SK-N-SH (cell line): ENCODE results near the gene NUP58. TPM values are rescaled to one million over a fixed set of nuclear protein-coding genes. Genes with fewer than 3 reads are reported as not detected.

Experiments used
- CTCF ChIA-PET: fragments of 300-600, 350-600 bp; formaldehyde crosslinking; extraction: SDS; loops from one replicate; lab custom pipeline; 2021; lab: Yijun Ruan, JAX
- POLR2A ChIA-PET: fragments of 350-600 bp; sonication (Branson Sonifier 250); formaldehyde crosslinking; extraction: SDS; loops from one replicate; lab custom pipeline; 2020; ENCODE audit warnings: antibody characterized with exemption, inconsistent platforms; lab: Yijun Ruan, JAX
- DNase-seq: peaks from one replicate; pipeline ENCODE4 v3.0.0; 2012
- H2AFZ ChIP-seq: fragments of 200-600 bp; sonication (generic); 2 replicates; pipeline ENCODE4 v1.8.1; 2016; ENCODE audit warnings: antibody characterized with exemption, mild to moderate bottlenecking, low read depth
- H3F3A ChIP-seq: fragments of 200-600 bp; sonication (generic); replicated peaks from 2 replicates; pipeline ENCODE3; 2016; ENCODE audit warnings: antibody characterized with exemption, mild to moderate bottlenecking; ENCODE audit not compliant: insufficient read depth
- H3K27ac ChIP-seq, 2 experiments: fragments of 200-500 bp in 1 of 2; fragments of 200-600 bp in 1 of 2; sonication (Bioruptor generic) in 1 of 2; sonication (generic), shearing (Covaris generic) in 1 of 2; 2 replicates each; pipeline versions ENCODE4 v1.5.1 to v1.6.1; 2014 to 2016; ENCODE audit warnings: low read depth in 2 of 2, inconsistent platforms in 1 of 2, low read length in 1 of 2, mild to moderate bottlenecking in 1 of 2, mixed read lengths in 1 of 2
- H3K27me3 ChIP-seq: fragments of 200-600 bp; sonication (generic), shearing (Covaris generic); 2 replicates; pipeline ENCODE4 v1.6.1; 2016; ENCODE audit warnings: mixed run types; ENCODE audit not compliant: insufficient read depth
- H3K36me3 ChIP-seq, 2 experiments: fragments of 200-500 bp in 1 of 2; fragments of 200-600 bp in 1 of 2; sonication (Bioruptor generic) in 1 of 2; sonication (generic) in 1 of 2; replicated peaks in 1 of 2; 2 replicates each; pipeline versions ENCODE3 to v1.5.1; 2014 to 2016; ENCODE audit warnings: low read length in 1 of 2, mild to moderate bottlenecking in 1 of 2; ENCODE audit not compliant: insufficient read depth in 2 of 2, control insufficient read depth in 1 of 2
- H3K4me1 ChIP-seq, 2 experiments: fragments of 200-500 bp in 1 of 2; fragments of 200-600 bp in 1 of 2; sonication (Bioruptor generic) in 1 of 2; sonication (generic), shearing (Covaris generic) in 1 of 2; 2 replicates each; pipeline versions ENCODE4 v1.5.1 to v1.6.1; 2014 to 2016; ENCODE audit warnings: low read depth in 1 of 2, low read length in 1 of 2, mixed run types in 1 of 2; ENCODE audit not compliant: insufficient read depth in 2 of 2, control insufficient read depth in 1 of 2
- H3K4me2 ChIP-seq: fragments of 200-600 bp; sonication (generic), shearing (Covaris generic); 2 replicates; pipeline ENCODE4 v1.6.1; 2017; ENCODE audit warnings: mixed run types
- H3K4me3 ChIP-seq, 2 experiments: fragments of 200-500 bp in 1 of 2; fragments of 200-600 bp in 1 of 2; sonication (Bioruptor generic) in 1 of 2; sonication (generic), shearing (Covaris generic) in 1 of 2; 2 replicates each; pipeline versions ENCODE4 v1.5.1 to v1.8.1; 2014 to 2016; ENCODE audit warnings: low read depth in 2 of 2, inconsistent platforms in 1 of 2, low read length in 1 of 2, mild to moderate bottlenecking in 1 of 2, mixed read lengths in 1 of 2, moderate library complexity in 1 of 2
- H3K79me2 ChIP-seq: fragments of 200-600 bp; sonication (generic); 2 replicates; pipeline ENCODE4 v1.8.1; 2017; ENCODE audit warnings: mild to moderate bottlenecking; ENCODE audit not compliant: insufficient read depth
- H3K9ac ChIP-seq: fragments of 200-600 bp; sonication (generic); 2 replicates; pipeline ENCODE4 v1.6.1; 2017; ENCODE audit warnings: mixed run types
- H3K9me2 ChIP-seq: fragments of 200-600 bp; sonication (generic); 2 replicates; pipeline ENCODE4 v1.6.1; 2017; ENCODE audit warnings: mixed run types
- H3K9me3 ChIP-seq: fragments of 200-600 bp; sonication (generic); 2 replicates; pipeline ENCODE4 v1.6.1; 2017; ENCODE audit warnings: mixed run types, mild to moderate bottlenecking, moderate library complexity
- H4K20me1 ChIP-seq: fragments of 200-600 bp; sonication (generic); 2 replicates; pipeline ENCODE4 v1.6.1; 2017; ENCODE audit warnings: mild to moderate bottlenecking, mixed run types; ENCODE audit not compliant: insufficient read depth
- CTCF ChIP-seq: fragments of 200-600 bp; sonication (generic); IDR thresholded peaks from 2 replicates; pipeline ENCODE4 v1.6.1; 2017; ENCODE audit warnings: antibody characterized with exemption, mild to moderate bottlenecking, moderate library complexity
- EZH2phosphoT487 ChIP-seq: fragments of 200-600 bp; sonication (generic); IDR thresholded peaks from 2 replicates; pipeline ENCODE4 v1.6.1; 2017; ENCODE audit warnings: low read depth, mixed run types, mild to moderate bottlenecking, antibody characterized with exemption, moderate library complexity, borderline replicate concordance
- FOSL2 ChIP-seq: IDR thresholded peaks from 2 replicates; pipeline ENCODE4 v1.4.0; 2012; ENCODE audit warnings: low read depth, mild to moderate bottlenecking, moderate library complexity, borderline replicate concordance
- FOXM1 ChIP-seq: IDR thresholded peaks from 2 replicates; pipeline ENCODE4 v1.4.0; 2012; ENCODE audit warnings: low read depth, mild to moderate bottlenecking
- JUND ChIP-seq: IDR thresholded peaks from 2 replicates; pipeline ENCODE4 v1.4.0; 2012
- MXI1 ChIP-seq: IDR thresholded peaks from 2 replicates; pipeline ENCODE4 v1.6.1; 2012; ENCODE audit warnings: mild to moderate bottlenecking, low read depth, low read length, improper control_type of control experiment
- NRF1 ChIP-seq: IDR thresholded peaks from 2 replicates; pipeline ENCODE4 v1.6.1; 2012; ENCODE audit warnings: low read depth, mild to moderate bottlenecking, low read length
- POLR2AphosphoS5 ChIP-seq: IDR thresholded peaks from 2 replicates; pipeline ENCODE4 v1.6.1; 2012; ENCODE audit warnings: low read depth, low read length
- RAD21 ChIP-seq: IDR thresholded peaks from 2 replicates; pipeline ENCODE4 v1.6.1; 2012; ENCODE audit warnings: mild to moderate bottlenecking, low read length
- RXRA ChIP-seq: IDR thresholded peaks from 2 replicates; pipeline ENCODE4 v1.4.0; 2012; ENCODE audit warnings: low read depth, mild to moderate bottlenecking, borderline replicate concordance
- TCF12 ChIP-seq: IDR thresholded peaks from 2 replicates; pipeline ENCODE4 v1.4.0; 2012
- TEAD4 ChIP-seq: IDR thresholded peaks from 2 replicates; pipeline ENCODE4 v1.4.0; 2012; ENCODE audit warnings: mild to moderate bottlenecking, borderline replicate concordance; ENCODE audit not compliant: insufficient read depth
- YY1 ChIP-seq: IDR thresholded peaks from 2 replicates; pipeline ENCODE4 v1.4.0; 2012; ENCODE audit warnings: low read depth, mild to moderate bottlenecking
- WGBS: methylation state at CpG from one replicate; pipeline ENCODE4 v1.1.6; 2017; ENCODE audit warnings: low lambda C conversion rate; 5-methylcytosine and 5-hydroxymethylcytosine counted together
- polyA plus RNA-seq, 3 experiments: library from polyadenylated mRNA; depleted of rRNA; stranded (reverse); fragments of >200 nt; gene quantifications; 2 replicates each; pipeline ENCODE4 v1.2.3, GENCODE V29; 2012

Gene NUP58
- polyA plus RNA-seq, 1 of the 3 experiments (the other 2 are of a cell fraction) = 18.1 TPM

DNA sequence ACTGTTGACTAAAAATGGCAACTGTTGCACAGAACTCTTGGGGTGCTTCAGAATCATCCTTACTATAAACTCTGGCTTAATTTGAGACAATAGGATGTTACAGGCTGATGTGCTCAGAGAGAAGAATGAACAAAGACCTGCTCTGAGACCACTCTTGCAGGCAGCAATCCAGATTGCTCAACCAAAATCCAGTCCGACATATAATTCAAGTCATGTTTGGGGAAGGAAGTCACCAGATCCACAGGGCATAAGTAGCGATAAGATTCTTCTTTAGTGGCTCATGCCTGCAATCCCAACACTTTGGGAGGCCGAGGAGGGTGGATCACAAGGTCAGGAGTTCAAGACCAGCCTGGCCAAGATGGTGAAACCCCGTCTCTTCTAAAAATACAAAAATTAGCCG lies 34.7 kb upstream of the NUP58 start:
- H3K4me1 ChIP-seq = no peaks in the 10 kb centered on the region
- 100% methylated on average over 5 of the region's 5 CpGs for WGBS
- H3K79me2 ChIP-seq = peaks cover 34% of the 10 kb centered on the region; the same call in 1 of the 2 replicates
- H3K9ac ChIP-seq = no peak overlapping the region
- no peak overlapping the region for H2AFZ ChIP-seq
- DNase-seq = no peak
- H3K27me3 ChIP-seq = no peaks in the 10 kb centered on the region
- 0 out of 2 replicates have a peak, but pooled peaks cover 4% of the 10 kb centered on the region for H4K20me1 ChIP-seq
- peaks cover 2% of the 10 kb centered on the region for H3F3A ChIP-seq
- no peak overlapping the region for H3K4me3 ChIP-seq
- H3K9me2 ChIP-seq = no peaks in the 10 kb centered on the region
- H3K9me3 ChIP-seq = no peaks in the 10 kb centered on the region
- no peak overlapping the region for H3K27ac ChIP-seq
- POLR2A ChIA-PET = no interaction called here
- H3K36me3 ChIP-seq = peaks cover 48 to 51% of the 10 kb centered on the region in 2 experiments
- TF ChIP-seq FOSL2 (no peak), TCF12 (no peak), RXRA (no peak), MXI1 (no peak), JUND (no peak), TEAD4 (no peak), CTCF (no peak), FOXM1 (no peak), EZH2phosphoT487 (no peak), YY1 (no peak)
- H3K4me2 ChIP-seq = no peak overlapping the region
- CTCF ChIA-PET = no interaction called here

- H3K9me2 ChIP-seq = no peaks in the 10 kb centered on the region
- H3K9me3 ChIP-seq = no peaks in the 10 kb centered on the region
- peaks cover 43% of the 10 kb centered on the region; the same call in 1 of the 2 replicates for H3K79me2 ChIP-seq
- H3K27me3 ChIP-seq = no peaks in the 10 kb centered on the region
- H3K4me1 ChIP-seq = no peaks in the 10 kb centered on the region
- 0 out of 2 replicates have a peak, but pooled peaks cover 4% of the 10 kb centered on the region for H4K20me1 ChIP-seq
- no peak overlapping the region for H2AFZ ChIP-seq
- peak; percentile 17 for DNase-seq
- no peak overlapping the region for H3K9ac ChIP-seq
- 89% methylated on average over 1 of the region's 1 CpG for WGBS
- H3K4me3 ChIP-seq = no peak overlapping the region
- no peak overlapping the region for H3K4me2 ChIP-seq
- H3F3A ChIP-seq = no peaks in the 10 kb centered on the region
- peak; percentile 43 for TF ChIP-seq CTCF
- TF ChIP-seq RAD21 = peak; percentile 49
- TF ChIP-seq NRF1 = no peak
- TF ChIP-seq TEAD4 = no peak
- no peak for TF ChIP-seq POLR2AphosphoS5
- CTCF ChIA-PET = interaction anchor here (5.0 kb wide), 1 partner anchor 19 kb away, joined by 28 read pairs; the partner anchor contains the start of gene MTMR6
- no peak overlapping the region for H3K27ac ChIP-seq
- POLR2A ChIA-PET = no interaction called here
- peaks cover 52% of the 10 kb centered on the region in 2 experiments for H3K36me3 ChIP-seq
These were observed 33.7 kb upstream of the NUP58 start for GRCh38 chr13:25267715-25268114.
